Parathyroid adenoma (tissue), 2 donors: ENCODE measurements around the gene CDH19.
"Not testable (repeated sequence)": the region's sequence is repeated elsewhere in the genome, so short reads cannot be mapped to it uniquely, and the experiment has no call there.

Experiments
- H2AFZ ChIP-seq: fragments of 300-600 bp; sonication (generic); one replicate; pipeline ENCODE4 v1.7.0; 2017; ENCODE audit warnings: antibody characterized with exemption, mild to moderate bottlenecking
- H3K27ac ChIP-seq: fragments of 300-600 bp; sonication (generic); one replicate; pipeline ENCODE4 v1.7.0; 2017
- H3K27me3 ChIP-seq: fragments of 300-600 bp; sonication (generic); one replicate; pipeline ENCODE4 v1.7.0; 2017; ENCODE audit warnings: low read length; ENCODE audit not compliant: control insufficient read depth, insufficient read depth
- H3K36me3 ChIP-seq: fragments of 300-600 bp; sonication (generic); one replicate; pipeline ENCODE4 v1.7.0; 2017; ENCODE audit warnings: low read length; ENCODE audit not compliant: control insufficient read depth, insufficient read depth
- H3K4me1 ChIP-seq: fragments of 300-600 bp; sonication (generic); one replicate; pipeline ENCODE4 v1.7.0; 2017; ENCODE audit warnings: control low read depth
- H3K4me2 ChIP-seq: fragments of 300-600 bp; sonication (generic); one replicate; pipeline ENCODE4 v1.7.0; 2017; ENCODE audit warnings: low read length
- H3K4me3 ChIP-seq: fragments of 300-600 bp; sonication (generic); one replicate; pipeline ENCODE4 v1.7.0; 2017; ENCODE audit warnings: low read depth, low read length
- H3K79me2 ChIP-seq: fragments of 300-600 bp; sonication (generic); one replicate; pipeline ENCODE4 v1.7.0; 2017; ENCODE audit warnings: control low read depth
- H3K9ac ChIP-seq: fragments of 300-600 bp; sonication (generic); one replicate; pipeline ENCODE4 v1.7.0; 2017; ENCODE audit warnings: mild to moderate bottlenecking
- H3K9me3 ChIP-seq: fragments of 300-600 bp; sonication (generic); one replicate; pipeline ENCODE4 v1.7.0; 2017; ENCODE audit warnings: low read length; ENCODE audit not compliant: control insufficient read depth
- CTCF ChIP-seq: fragments of 300-600 bp; sonication (generic); IDR thresholded peaks from one replicate; pipeline ENCODE4 v1.7.0; 2017; ENCODE audit warnings: antibody characterized with exemption, mild to moderate bottlenecking
- donor health status: primary hyperparathyroidism.

The CDH19 gene

GRCh38 chr18:66473882-66474281 lies 130.0 kb downstream of the CDH19 start:
- no peak for TF ChIP-seq CTCF
- no peak overlapping the region for H3K4me2 ChIP-seq
- no peaks in the 10 kb centered on the region for H3K79me2 ChIP-seq
- H2AFZ ChIP-seq, result no peak overlapping the region
- H3K4me3 ChIP-seq, result no peak overlapping the region
- H3K9me3 ChIP-seq, result no peaks in the 10 kb centered on the region
- H3K27ac ChIP-seq, result no peak overlapping the region
- no peaks in the 10 kb centered on the region for H3K27me3 ChIP-seq
- no peaks in the 10 kb centered on the region for H3K4me1 ChIP-seq
- no peaks in the 10 kb centered on the region for H3K36me3 ChIP-seq
- H3K9ac ChIP-seq, result no peak overlapping the region

- not testable (repeated sequence) for H2AFZ ChIP-seq, H3K27ac ChIP-seq, H3K9me3 ChIP-seq, H3K9ac ChIP-seq, H3K4me1 ChIP-seq, H3K4me2 ChIP-seq, H3K4me3 ChIP-seq, H3K79me2 ChIP-seq, H3K27me3 ChIP-seq, H3K36me3 ChIP-seq
Observed at GRCh38 chr18:66466184-66466583, 137.7 kb downstream of the CDH19 start.

GRCh38 chr18:66461344-66461743 lies 142.5 kb downstream of the CDH19 start:
- no peak overlapping the region for H3K4me3 ChIP-seq
- H3K36me3 ChIP-seq, result no peaks in the 10 kb centered on the region
- no peak overlapping the region for H2AFZ ChIP-seq
- H3K4me1 ChIP-seq, result no peaks in the 10 kb centered on the region
- H3K4me2 ChIP-seq, result no peak overlapping the region
- no peaks in the 10 kb centered on the region for H3K9me3 ChIP-seq
- TF ChIP-seq CTCF, result no peak
- no peak overlapping the region for H3K27ac ChIP-seq
- H3K79me2 ChIP-seq, result no peaks in the 10 kb centered on the region
- H3K9ac ChIP-seq, result no peak overlapping the region
- no peaks in the 10 kb centered on the region for H3K27me3 ChIP-seq

- H3K27me3 ChIP-seq, result no peaks in the 10 kb centered on the region
- no peaks in the 10 kb centered on the region for H3K79me2 ChIP-seq
- TF ChIP-seq CTCF, result no peak
- H3K36me3 ChIP-seq, result no peaks in the 10 kb centered on the region
- H3K9ac ChIP-seq, result no peak overlapping the region
- no peaks in the 10 kb centered on the region for H3K4me1 ChIP-seq
- H3K4me3 ChIP-seq, result no peak overlapping the region
- H2AFZ ChIP-seq, result no peak overlapping the region
- no peak overlapping the region for H3K4me2 ChIP-seq
- H3K9me3 ChIP-seq, result no peaks in the 10 kb centered on the region
- no peak overlapping the region for H3K27ac ChIP-seq
Observed at GRCh38 chr18:66457245-66457644, 146.6 kb downstream of the CDH19 start.
